Natural killer cell (primary cell): ENCODE results near the gene PSME1. TPM values are rescaled to one million over a fixed set of nuclear protein-coding genes. Genes with fewer than 3 reads are reported as not detected.

Experiments used
- ATAC-seq, 3 donors: fragments of 150-1000 bp in 2 of 3; fragments of 200-7000 bp in 1 of 3; cut with Tn5 transposase; 1 replicate in 1 of 3; 2 replicates in 2 of 3; pipeline ENCODE4 v1.10.0; 2021; ENCODE audit warnings: mild to moderate bottlenecking in 2 of 3, moderate library complexity in 2 of 3
- DNase-seq, 2 donors: peaks; one replicate each; pipeline versions ENCODE4 v3.0.0 to v3.0.0-alpha.2; 2013 to 2021; ENCODE audit warnings: mixed read lengths in 1 of 2
- H3K27ac ChIP-seq: one replicate; pipeline ENCODE4 v1.5.1; 2013; ENCODE audit warnings: mild to moderate bottlenecking, low read length
- H3K27me3 ChIP-seq: one replicate; pipeline ENCODE4 v1.6.1; 2013; ENCODE audit warnings: low read length; ENCODE audit not compliant: control insufficient read depth, insufficient read depth
- H3K36me3 ChIP-seq: one replicate; pipeline ENCODE4 v1.6.1; 2013; ENCODE audit warnings: low read length; ENCODE audit not compliant: control insufficient read depth, insufficient read depth
- H3K4me1 ChIP-seq: one replicate; pipeline ENCODE4 v1.6.1; 2013; ENCODE audit warnings: low read length; ENCODE audit not compliant: control insufficient read depth, insufficient read depth
- H3K4me3 ChIP-seq: one replicate; pipeline ENCODE4 v1.5.1; 2013; ENCODE audit warnings: low read length
- H3K9me3 ChIP-seq: one replicate; pipeline ENCODE4 v1.6.1; 2013; ENCODE audit warnings: low read length; ENCODE audit not compliant: control insufficient read depth, insufficient read depth
- H3K27ac Mint-ChIP-seq, 2 donors: one replicate each; pipeline ENCODE4 v1.8.0; 2022; ENCODE audit warnings: mild to moderate bottlenecking in 2 of 2, mixed read lengths in 2 of 2, moderate library complexity in 1 of 2
- H3K27me3 Mint-ChIP-seq, 2 donors: one replicate each; pipeline ENCODE4 v1.8.0; 2022; ENCODE audit warnings: low read depth in 2 of 2, mixed read lengths in 2 of 2
- H3K36me3 Mint-ChIP-seq: one replicate; pipeline ENCODE4 v1.8.0; 2022; ENCODE audit warnings: mixed read lengths
- H3K4me1 Mint-ChIP-seq, 2 donors: one replicate each; pipeline ENCODE4 v1.8.0; 2022; ENCODE audit warnings: mixed read lengths in 2 of 2
- H3K4me3 Mint-ChIP-seq: one replicate; pipeline ENCODE4 v1.8.0; 2022; ENCODE audit warnings: mild to moderate bottlenecking, moderate library complexity, mixed read lengths
- H3K9me3 Mint-ChIP-seq, 2 donors: one replicate each; pipeline ENCODE4 v1.8.0; 2022; ENCODE audit warnings: mixed read lengths in 2 of 2
- WGBS: methylation state at CpG from one replicate; pipeline ENCODE4 v1.1.7; 2013; ENCODE audit warnings: missing lambda C conversion rate; ENCODE audit not compliant: insufficient coverage; 5-methylcytosine and 5-hydroxymethylcytosine counted together
- intact Hi-C: fragments of 100-400 bp; cut with micrococcal nuclease; formaldehyde crosslinking; loops from one replicate; pipeline ENCODE4 v1.14.2; 2022
- total RNA-seq, 4 donors: library from RNA; stranded (reverse); fragments of 120-200 nt in 1 of 4; gene quantifications; one replicate each; pipeline versions ENCODE4 v1.2.3 to v1.2.4, GENCODE V29; 2013 to 2022
- TF ChIP-seq, protein P1 (sequence below): fragments of 200-600 bp; IDR thresholded peaks from one replicate; pipeline ENCODE4 v1.8.0; 2022; ENCODE audit warnings: antibody characterized with exemption

The PSME1 gene
- total RNA-seq, 3 donors from 2014 or later (not counting 1 experiment from before 2014, with no cell fraction given), result 315 to 345 (median 318) TPM

DNA sequence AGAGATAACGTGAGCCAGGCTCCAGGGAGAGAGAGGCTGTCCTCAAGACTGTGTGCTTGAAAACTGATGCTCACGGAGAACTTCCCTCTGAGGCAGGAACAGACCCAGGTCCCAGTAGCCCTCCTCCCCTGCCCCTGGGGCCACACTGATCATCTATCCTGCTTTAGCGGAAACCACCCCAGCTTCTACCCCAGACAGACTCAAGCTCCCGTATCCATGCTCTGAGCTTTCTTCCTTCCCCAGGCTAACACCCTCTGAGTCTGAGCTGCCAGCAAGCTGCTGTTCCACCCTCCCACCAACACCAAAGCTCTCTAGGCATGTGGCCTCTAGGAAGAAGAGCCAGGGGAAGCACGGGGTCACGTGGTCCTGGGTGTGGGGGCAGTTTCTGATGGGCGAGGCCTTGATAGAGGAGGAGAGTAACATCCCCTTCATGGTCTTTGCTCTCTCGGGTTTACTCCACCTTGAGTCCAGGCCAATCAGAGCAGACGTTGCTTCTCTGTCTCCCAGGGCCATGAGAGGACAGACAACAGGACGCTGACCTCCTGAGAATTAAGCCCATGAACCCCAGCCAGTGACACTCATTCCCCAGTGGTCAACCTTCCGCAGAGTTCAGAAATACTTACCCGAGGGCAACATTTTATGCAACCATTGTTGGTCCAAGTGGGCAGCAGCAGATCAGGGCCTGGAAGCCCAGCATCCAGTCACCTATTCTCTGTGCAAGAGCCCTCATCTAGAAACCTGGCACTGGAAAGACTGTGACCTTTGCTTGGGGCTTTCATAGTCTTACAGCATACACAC, 40.5 kb upstream of the PSME1 start:
- intact Hi-C loops, result loop anchor here (2.0 kb wide), 1 partner anchor 13 kb away; no protein-coding TSS in a partner anchor
- ATAC-seq (peak in 2 of 3 donors; percentile 7 to 8), DNase-seq (peak in 1 of 2 donors; percentile 51)
- Mint-ChIP-seq H3K4me3 (peak overlapping the region; percentile 98), H3K9me3 (no peaks in the 10 kb centered on the region), H3K36me3 (no peaks in the 10 kb centered on the region), H3K27me3 (no peaks in the 10 kb centered on the region), H3K27ac (peak overlapping the region; percentile 89 to 96), H3K4me1 (peaks cover 20 to 37% of the 10 kb centered on the region in 2 donors)
- peak overlapping the region; percentile 78 for H3K4me3 ChIP-seq
- TF ChIP-seq, protein P1, sequence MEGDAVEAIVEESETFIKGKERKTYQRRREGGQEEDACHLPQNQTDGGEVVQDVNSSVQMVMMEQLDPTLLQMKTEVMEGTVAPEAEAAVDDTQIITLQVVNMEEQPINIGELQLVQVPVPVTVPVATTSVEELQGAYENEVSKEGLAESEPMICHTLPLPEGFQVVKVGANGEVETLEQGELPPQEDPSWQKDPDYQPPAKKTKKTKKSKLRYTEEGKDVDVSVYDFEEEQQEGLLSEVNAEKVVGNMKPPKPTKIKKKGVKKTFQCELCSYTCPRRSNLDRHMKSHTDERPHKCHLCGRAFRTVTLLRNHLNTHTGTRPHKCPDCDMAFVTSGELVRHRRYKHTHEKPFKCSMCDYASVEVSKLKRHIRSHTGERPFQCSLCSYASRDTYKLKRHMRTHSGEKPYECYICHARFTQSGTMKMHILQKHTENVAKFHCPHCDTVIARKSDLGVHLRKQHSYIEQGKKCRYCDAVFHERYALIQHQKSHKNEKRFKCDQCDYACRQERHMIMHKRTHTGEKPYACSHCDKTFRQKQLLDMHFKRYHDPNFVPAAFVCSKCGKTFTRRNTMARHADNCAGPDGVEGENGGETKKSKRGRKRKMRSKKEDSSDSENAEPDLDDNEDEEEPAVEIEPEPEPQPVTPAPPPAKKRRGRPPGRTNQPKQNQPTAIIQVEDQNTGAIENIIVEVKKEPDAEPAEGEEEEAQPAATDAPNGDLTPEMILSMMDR, result no peak
- H3K36me3 ChIP-seq, result peaks cover 10% of the 10 kb centered on the region
- no peaks in the 10 kb centered on the region for H3K9me3 ChIP-seq
- H3K27ac ChIP-seq, result peak overlapping the region; percentile 90
- no peaks in the 10 kb centered on the region for H3K27me3 ChIP-seq
- WGBS, result 38% methylated on average over 11 of the region's 12 CpGs
- H3K4me1 ChIP-seq, result peaks cover 25% of the 10 kb centered on the region

DNA sequence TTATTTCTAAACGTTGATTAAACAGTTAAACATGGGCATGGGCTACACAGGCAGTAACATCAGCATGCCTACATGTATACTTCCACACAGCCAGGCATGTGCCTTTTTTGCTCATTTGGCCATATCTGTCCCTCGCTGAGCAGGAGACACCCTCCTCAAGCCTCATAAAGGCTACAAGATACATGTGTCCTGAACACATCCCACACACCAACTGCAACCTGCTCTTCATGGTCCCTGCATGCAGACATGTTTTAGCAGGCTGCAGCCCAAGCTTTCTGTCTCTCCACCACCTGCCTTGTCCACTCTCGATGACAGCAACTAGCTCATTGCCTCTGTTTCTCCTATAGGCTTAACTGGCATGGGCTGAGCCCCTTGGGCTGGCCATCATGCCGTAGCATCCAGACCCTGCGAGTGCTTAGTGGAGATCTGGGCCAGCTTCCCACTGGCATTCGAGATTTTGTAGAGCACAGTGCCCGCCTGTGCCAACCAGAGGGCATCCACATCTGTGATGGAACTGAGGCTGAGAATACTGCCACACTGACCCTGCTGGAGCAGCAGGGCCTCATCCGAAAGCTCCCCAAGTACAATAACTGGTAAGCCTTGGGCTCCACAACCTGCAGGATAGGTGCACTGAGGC, 39.3 kb upstream of the PSME1 start:
- intact Hi-C loops, result no loop called here
- TF ChIP-seq, protein P1, result no peak
- H3K4me1 Mint-ChIP-seq, result peaks cover 20 to 33% of the 10 kb centered on the region in 2 donors
- H3K4me3 Mint-ChIP-seq, result peak overlapping the region; percentile 22
- no peaks in the 10 kb centered on the region for H3K9me3 Mint-ChIP-seq
- no peaks in the 10 kb centered on the region for H3K27me3 ChIP-seq
- no peak overlapping the region for H3K27ac ChIP-seq
- H3K4me1 ChIP-seq, result peaks cover 22% of the 10 kb centered on the region
- ATAC-seq, result no peak
- WGBS, result 97% methylated on average over 8 of the region's 8 CpGs
- no peaks in the 10 kb centered on the region for H3K9me3 ChIP-seq
- no peaks in the 10 kb centered on the region for H3K36me3 Mint-ChIP-seq
- H3K27me3 Mint-ChIP-seq, result no peaks in the 10 kb centered on the region
- DNase-seq, result no peak
- peak overlapping the region in 1 of 2 donors; percentile 56 for H3K27ac Mint-ChIP-seq
- peaks cover 10% of the 10 kb centered on the region for H3K36me3 ChIP-seq
- no peak overlapping the region for H3K4me3 ChIP-seq

DNA sequence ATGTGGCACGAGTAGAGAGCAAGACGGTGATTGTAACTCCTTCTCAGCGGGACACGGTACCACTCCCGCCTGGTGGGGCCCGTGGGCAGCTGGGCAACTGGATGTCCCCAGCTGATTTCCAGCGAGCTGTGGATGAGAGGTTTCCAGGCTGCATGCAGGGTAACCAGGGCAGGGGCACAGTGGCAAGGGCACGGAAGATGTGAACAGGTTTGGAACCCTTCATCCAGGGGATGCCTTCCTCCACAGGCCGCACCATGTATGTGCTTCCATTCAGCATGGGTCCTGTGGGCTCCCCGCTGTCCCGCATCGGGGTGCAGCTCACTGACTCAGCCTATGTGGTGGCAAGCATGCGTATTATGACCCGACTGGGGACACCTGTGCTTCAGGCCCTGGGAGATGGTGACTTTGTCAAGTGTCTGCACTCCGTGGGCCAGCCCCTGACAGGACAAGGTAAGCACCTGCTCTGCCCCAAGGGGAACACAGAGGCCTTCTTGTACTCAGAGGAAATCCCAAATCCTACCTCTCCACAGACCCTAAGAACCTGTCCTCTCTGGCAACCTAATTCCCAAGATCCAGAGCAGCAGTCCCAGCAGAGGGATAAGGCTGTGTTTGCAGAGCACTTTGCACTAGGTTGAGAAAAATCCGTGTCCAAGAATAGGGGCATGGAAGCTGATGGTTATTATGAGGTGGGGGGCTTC, 37.6 kb upstream of the PSME1 start:
- no peaks in the 10 kb centered on the region for H3K36me3 Mint-ChIP-seq
- intact Hi-C loops, result no loop called here
- H3K4me3 Mint-ChIP-seq, result no peak overlapping the region
- no peak overlapping the region for H3K4me3 ChIP-seq
- peaks cover 13% of the 10 kb centered on the region for H3K36me3 ChIP-seq
- no peaks in the 10 kb centered on the region for H3K27me3 Mint-ChIP-seq
- ATAC-seq, result no peak
- whole genome bisulfite sequencing, result 96% methylated on average over 16 of the region's 16 CpGs
- TF ChIP-seq, protein P1, result no peak
- H3K27ac ChIP-seq, result no peak overlapping the region
- H3K9me3 Mint-ChIP-seq, result no peaks in the 10 kb centered on the region
- no peaks in the 10 kb centered on the region for H3K9me3 ChIP-seq
- no peaks in the 10 kb centered on the region for H3K27me3 ChIP-seq
- H3K27ac Mint-ChIP-seq, result no peak overlapping the region
- peaks cover 17 to 27% of the 10 kb centered on the region in 2 donors for H3K4me1 Mint-ChIP-seq
- no peak for DNase-seq
- H3K4me1 ChIP-seq, result peaks cover 20% of the 10 kb centered on the region
